Breast epithelium (tissue), 3 donors: ENCODE measurements around the gene MOB3A. TPM values are rescaled to one million over a fixed set of nuclear protein-coding genes. Genes with fewer than 3 reads are reported as not detected.

ENCODE experiments used
- total RNA-seq, 3 donors: library from RNA; depleted of rRNA; stranded (reverse); fragments of >200 nt; gene quantifications; one replicate each; pipeline ENCODE4 v1.1.0, GENCODE V29; 2016

The MOB3A gene
- total RNA-seq, 3 donors from 2014 or later: 18.3 to 45.8 (median 29.2) TPM

Other genes with a start within 250 kb of the MOB3A start
- 10 to 100 TPM; 10.4 to 25.2 (median 19.7) TPM for gene REXO1, start 247.8 kb downstream of the MOB3A start, total RNA-seq
- 1 to 10 TPM; 2.9 to 4.6 (median 4.1) TPM for gene KLF16, start 232.7 kb downstream of the MOB3A start, total RNA-seq
- 10 to 100 TPM; 62.4 to 81.3 (median 76.0) TPM for gene ABHD17A, start 210.8 kb downstream of the MOB3A start, total RNA-seq
- 1 to 10 TPM; 1.1 to 5.4 (median 4.9) TPM for gene ADAT3, start 190.9 kb downstream of the MOB3A start, total RNA-seq
- gene SCAMP4, start 190.9 kb downstream of the MOB3A start, total RNA-seq: 10 to 100 TPM; 41.4 to 66.6 (median 44.6) TPM
- 10 to 100 TPM; 31.5 to 76.7 (median 68.2) TPM for gene CSNK1G2, start 155.2 kb downstream of the MOB3A start, total RNA-seq
- gene BTBD2, start 80.6 kb downstream of the MOB3A start, total RNA-seq: 10 to 100 TPM; 52.0 to 67.2 (median 54.4) TPM
- gene MKNK2, start 45.1 kb downstream of the MOB3A start, total RNA-seq: 100 to 1,000 TPM in 1 of 3 donors, 10 to 100 TPM in 2; 94.7 to 170 (median 97.0) TPM
- 10 to 100 TPM in 1 of 3 donors, 1 to 10 TPM in 2; 3.6 to 12.8 (median 3.7) TPM for gene IZUMO4, start 589 bp upstream of the MOB3A start, total RNA-seq
- gene AP3D1, start 55.2 kb upstream of the MOB3A start, total RNA-seq: 10 to 100 TPM; 53.6 to 68.5 (median 54.0) TPM
- gene DOT1L, start 67.6 kb upstream of the MOB3A start, total RNA-seq: 10 to 100 TPM in 1 of 3 donors, 1 to 10 TPM in 2; 7.7 to 10.2 (median 8.0) TPM
- 10 to 100 TPM; 44.6 to 52.8 (median 47.4) TPM for gene PLEKHJ1, start 140.0 kb upstream of the MOB3A start, total RNA-seq
- gene SF3A2, start 140.5 kb upstream of the MOB3A start, total RNA-seq: 10 to 100 TPM; 32.6 to 38.0 (median 33.3) TPM
- 1 to 10 TPM in 2 of 3 donors, not detected in 1; 2.5 to 3.9 TPM for gene AMH, start 153.0 kb upstream of the MOB3A start, total RNA-seq
- gene JSRP1, start 160.1 kb upstream of the MOB3A start, total RNA-seq: 1 to 10 TPM in 2 of 3 donors, not detected in 1; 1.0 to 2.3 TPM
- gene PEAK3, start 185.8 kb upstream of the MOB3A start, total RNA-seq: 1 to 10 TPM in 1 of 3 donors, not detected in 2; 1.8 TPM
- gene LINGO3, start 211.8 kb upstream of the MOB3A start, total RNA-seq: under 1 TPM in 2 of 3 donors, not detected in 1; 0.16 to 0.33 TPM
- gene LSM7, start 232.3 kb upstream of the MOB3A start, total RNA-seq: 100 to 1,000 TPM in 2 of 3 donors, 10 to 100 TPM in 1; 95.1 to 188 (median 125) TPM
- gene SPPL2B, start 232.4 kb upstream of the MOB3A start, total RNA-seq: 10 to 100 TPM; 23.5 to 61.2 (median 49.8) TPM